ENCODE measurements around the gene PLPPR5. TPM values are rescaled to one million over a fixed set of nuclear protein-coding genes. Genes with fewer than 3 reads are reported as not detected.
A peak's percentile ranks its signal among the peaks of the same experiment; 100 is the strongest.
"Not testable (repeated sequence)": the region's sequence is repeated elsewhere in the genome, so short reads cannot be mapped to it uniquely, and the experiment has no call there.

Gene PLPPR5
- total RNA-seq, 3 donors from 2014 or later (not counting 1 experiment from before 2014, with no cell fraction given): not detected

GRCh38 chr1:98881901-98882300 is 122.8 kb downstream of the PLPPR5 start:
- intact Hi-C loops (cut with micrococcal nuclease): no loop called here
- peaks cover 0 to 8% of the 10 kb centered on the region in 2 donors for H3K27me3 Mint-ChIP-seq (ENCODE audit: low read depth in 2 of 2)
- no peak overlapping the region for H3K4me3 Mint-ChIP-seq
- Histone ChIP-seq H3K4me1 (ENCODE audit: control insufficient read depth, insufficient read depth, low read length) (no peaks in the 10 kb centered on the region), H3K9me3 (ENCODE audit: control insufficient read depth, insufficient read depth, low read length) (peaks cover 6% of the 10 kb centered on the region), H3K36me3 (ENCODE audit: control insufficient read depth, insufficient read depth, low read length) (no peaks in the 10 kb centered on the region), H3K27me3 (ENCODE audit: control insufficient read depth, insufficient read depth, low read length) (peaks cover 2% of the 10 kb centered on the region), H3K4me3 (ENCODE audit: low read length) (no peak overlapping the region), H3K27ac (ENCODE audit: low read length) (no peak overlapping the region)
- no peak overlapping the region for H3K27ac Mint-ChIP-seq
- no peaks in the 10 kb centered on the region for H3K4me1 Mint-ChIP-seq
- DNase-seq: no peak
- TF ChIP-seq CTCF (IDR thresholded peaks at IDR 0.05): no peak
- no peak for ATAC-seq
- H3K36me3 Mint-ChIP-seq: no peaks in the 10 kb centered on the region
- no peaks in the 10 kb centered on the region for H3K9me3 Mint-ChIP-seq
- WGBS (ENCODE audit: insufficient coverage): 89% methylated on average over 4 of the region's 4 CpGs

DNA sequence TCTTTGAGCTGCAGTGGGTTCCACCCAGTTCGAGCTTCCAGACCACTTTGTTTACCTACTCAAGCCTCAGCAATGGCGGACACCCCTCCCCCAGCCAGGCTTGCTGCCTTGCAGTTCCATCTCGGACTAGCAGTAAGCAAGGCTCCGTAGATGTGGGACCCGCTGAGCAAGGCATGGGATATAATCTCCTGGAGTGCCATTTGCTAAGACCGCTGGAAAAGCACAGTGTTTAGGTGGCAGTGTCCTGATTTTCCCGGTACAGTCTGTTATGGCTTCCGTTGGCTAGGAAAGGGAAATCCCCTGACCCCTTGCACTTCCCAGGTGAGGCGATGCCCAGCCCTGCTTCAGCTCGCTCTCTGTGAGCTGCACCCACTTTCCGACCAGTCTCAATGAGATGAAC is 123.4 kb downstream of the PLPPR5 start:
- H3K27ac Mint-ChIP-seq; H3K27me3 ChIP-seq (ENCODE audit: control insufficient read depth, insufficient read depth, low read length); H3K4me1 Mint-ChIP-seq; H3K36me3 ChIP-seq (ENCODE audit: control insufficient read depth, insufficient read depth, low read length); DNase-seq; H3K27ac ChIP-seq (ENCODE audit: low read length); ATAC-seq; H3K4me3 ChIP-seq (ENCODE audit: low read length); H3K9me3 ChIP-seq (ENCODE audit: control insufficient read depth, insufficient read depth, low read length); H3K4me1 ChIP-seq (ENCODE audit: control insufficient read depth, insufficient read depth, low read length); intact Hi-C loops (cut with micrococcal nuclease); H3K9me3 Mint-ChIP-seq; H3K4me3 Mint-ChIP-seq; H3K36me3 Mint-ChIP-seq; H3K27me3 Mint-ChIP-seq (ENCODE audit: low read depth in 2 of 2): not testable (repeated sequence)
- 86% methylated on average over 11 of the region's 11 CpGs for WGBS (ENCODE audit: insufficient coverage)

DNA sequence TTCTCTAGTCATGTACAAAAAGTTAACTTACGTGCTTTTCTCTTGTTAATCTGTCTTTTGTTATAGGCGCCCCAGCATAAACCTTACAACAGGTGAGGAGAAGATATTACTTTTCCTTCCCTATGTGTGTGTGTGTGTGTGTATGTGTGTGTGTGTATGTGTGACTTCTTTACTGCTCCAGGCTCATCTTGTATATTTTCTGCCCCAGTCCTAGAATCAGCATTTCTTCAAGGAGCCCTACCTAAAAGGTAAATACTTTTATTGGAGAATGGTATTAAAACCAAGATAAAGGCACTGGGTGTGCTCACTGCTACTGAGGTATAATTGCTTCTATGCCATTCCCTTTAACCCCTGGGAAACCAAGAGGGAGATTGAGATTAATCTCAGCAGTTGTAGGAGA is 129.8 kb downstream of the PLPPR5 start:
- Histone ChIP-seq H3K4me1 (ENCODE audit: control insufficient read depth, insufficient read depth, low read length) (peaks cover 14% of the 10 kb centered on the region), H3K27ac (ENCODE audit: low read length) (no peak overlapping the region), H3K27me3 (ENCODE audit: control insufficient read depth, insufficient read depth, low read length) (no peaks in the 10 kb centered on the region), H3K36me3 (ENCODE audit: control insufficient read depth, insufficient read depth, low read length) (no peaks in the 10 kb centered on the region), H3K4me3 (ENCODE audit: low read length) (no peak overlapping the region), H3K9me3 (ENCODE audit: control insufficient read depth, insufficient read depth, low read length) (no peaks in the 10 kb centered on the region)
- no peak for DNase-seq
- H3K4me1 Mint-ChIP-seq: peaks cover 17 to 27% of the 10 kb centered on the region in 2 donors
- ATAC-seq: no peak
- no peaks in the 10 kb centered on the region for H3K9me3 Mint-ChIP-seq
- H3K27ac Mint-ChIP-seq: no peak overlapping the region
- TF ChIP-seq CTCF (IDR thresholded peaks at IDR 0.05): no peak
- peaks cover 0 to 5% of the 10 kb centered on the region in 2 donors for H3K27me3 Mint-ChIP-seq (ENCODE audit: low read depth in 2 of 2)
- no peaks in the 10 kb centered on the region for H3K36me3 Mint-ChIP-seq
- intact Hi-C loops (cut with micrococcal nuclease): no loop called here
- WGBS (ENCODE audit: insufficient coverage): no CpG with 5 or more reads among the region's 2 CpGs
- no peak overlapping the region for H3K4me3 Mint-ChIP-seq

DNA sequence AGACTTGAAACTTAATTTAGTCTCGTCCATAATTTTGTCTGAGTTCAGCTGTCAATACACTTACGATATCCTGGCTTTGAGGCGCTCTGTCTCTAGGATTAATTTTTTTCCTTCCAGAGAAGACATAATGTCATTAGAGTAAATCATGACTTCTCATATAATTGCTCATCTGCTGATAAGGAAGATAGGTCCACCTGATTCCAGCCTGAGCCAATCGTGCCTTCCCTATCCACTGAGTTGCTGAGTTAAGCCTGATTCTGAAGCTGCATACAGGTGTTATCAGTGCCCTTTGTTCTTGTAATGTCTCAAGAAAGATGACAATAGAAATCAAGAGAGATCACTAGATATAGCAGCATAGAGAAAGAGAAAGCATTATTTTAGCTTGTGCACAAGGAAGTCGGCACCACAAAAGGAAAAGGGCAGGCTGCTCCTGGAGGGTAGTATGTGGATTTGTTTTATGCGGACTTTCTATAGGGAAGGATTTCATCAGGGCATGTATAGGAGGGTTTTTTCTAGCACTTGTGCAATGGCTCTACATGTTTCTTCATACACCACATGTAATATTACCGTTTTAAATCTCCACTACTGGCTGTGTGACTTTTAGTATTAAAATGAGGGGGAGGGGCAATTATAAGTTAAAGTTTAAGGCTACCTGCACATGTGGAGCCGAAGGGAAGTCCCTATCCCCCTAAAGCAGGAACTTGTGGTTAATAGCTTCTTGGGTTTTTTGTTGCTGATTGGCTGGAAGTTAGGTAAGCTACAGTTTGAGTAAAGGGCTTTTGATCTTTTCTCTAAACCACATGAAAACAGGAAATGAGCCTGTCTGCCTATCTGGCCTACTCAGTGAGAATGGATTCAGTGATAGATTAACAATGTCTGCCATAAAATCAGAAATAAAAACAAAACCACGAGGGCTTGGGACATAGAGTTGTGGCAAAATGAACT is 133.4 kb downstream of the PLPPR5 start:
- peaks cover 7% of the 10 kb centered on the region for H3K36me3 Mint-ChIP-seq
- peak overlapping the region; percentile 84 to 93 for H3K27ac Mint-ChIP-seq
- no peaks in the 10 kb centered on the region for H3K27me3 ChIP-seq (ENCODE audit: control insufficient read depth, insufficient read depth, low read length)
- peak overlapping the region; percentile 22 for H3K4me3 ChIP-seq (ENCODE audit: low read length)
- H3K4me1 ChIP-seq (ENCODE audit: control insufficient read depth, insufficient read depth, low read length): peaks cover 14% of the 10 kb centered on the region
- ATAC-seq (peak; percentile 86 to 91 (median 89)), DNase-seq (peak in 1 of 2 donors; percentile 91)
- no peaks in the 10 kb centered on the region for H3K9me3 ChIP-seq (ENCODE audit: control insufficient read depth, insufficient read depth, low read length)
- peaks cover 0 to 2% of the 10 kb centered on the region in 2 donors for H3K9me3 Mint-ChIP-seq
- H3K4me3 Mint-ChIP-seq: peak overlapping the region; percentile 74
- H3K4me1 Mint-ChIP-seq: peaks cover 17 to 27% of the 10 kb centered on the region in 2 donors
- no peaks in the 10 kb centered on the region for H3K27me3 Mint-ChIP-seq (ENCODE audit: low read depth in 2 of 2)
- WGBS (ENCODE audit: insufficient coverage): 42% methylated on average over 7 of the region's 9 CpGs
- no peaks in the 10 kb centered on the region for H3K36me3 ChIP-seq (ENCODE audit: control insufficient read depth, insufficient read depth, low read length)
- intact Hi-C loops (cut with micrococcal nuclease): loop anchor here (1.0 kb wide), 1 partner anchor 17 kb away; no protein-coding TSS in a partner anchor
- no peak for TF ChIP-seq CTCF (IDR thresholded peaks at IDR 0.05)
- H3K27ac ChIP-seq (ENCODE audit: low read length): peak overlapping the region; percentile 82

All from natural killer cell (primary cell).